OCI-LY7 (cell line): ENCODE results near the gene EGR4. TPM values are rescaled to one million over a fixed set of nuclear protein-coding genes. Genes with fewer than 3 reads are reported as not detected.

ENCODE experiments used
- BruUV-seq: library from RNA; stranded (reverse); fragments of 400-500 nt; replicated peaks from 2 replicates; lab custom pipeline; 2021; lab: Mats Ljungman, UMichigan
- CTCF ChIA-PET: fragments of 300-600 bp; sonication (Branson Sonifier 250); formaldehyde crosslinking; loops from one replicate; lab custom pipeline; 2022; ENCODE audit warnings: antibody characterized with exemption; ENCODE audit not compliant: unreplicated experiment; lab: Charles Lee
- POLR2A ChIA-PET: fragments of 300-600 bp; sonication (Branson Sonifier 250); formaldehyde crosslinking; loops from one replicate; lab custom pipeline; 2022; ENCODE audit warnings: antibody characterized with exemption; lab: Charles Lee
- DNase-seq: peaks from one replicate; pipeline ENCODE4 v3.0.0-alpha.2; 2015; ENCODE audit warnings: low spot score
- H2AFZ ChIP-seq: fragments of 200-600 bp; sonication (generic), shearing (Covaris generic); 2 replicates; pipeline ENCODE4 v1.6.1; 2014; ENCODE audit warnings: mild to moderate bottlenecking, antibody characterized with exemption, low read length, moderate library complexity
- H3K27ac ChIP-seq: fragments of 200-600 bp; sonication (generic); 2 replicates; pipeline ENCODE4 v1.5.1; 2014; ENCODE audit warnings: mixed run types, low read depth, mild to moderate bottlenecking, moderate library complexity, low read length, inconsistent platforms; ENCODE audit not compliant: poor library complexity, severe bottlenecking
- H3K36me3 ChIP-seq: fragments of 200-600 bp; sonication (generic); 2 replicates; pipeline ENCODE4 v1.6.1; 2014; ENCODE audit warnings: mild to moderate bottlenecking, antibody characterized with exemption, low read length, moderate library complexity, mixed read lengths; ENCODE audit not compliant: insufficient read depth
- H3K4me1 ChIP-seq: fragments of 200-600 bp; sonication (generic); 2 replicates; pipeline ENCODE4 v1.5.1; 2014; ENCODE audit warnings: mild to moderate bottlenecking, low read length; ENCODE audit not compliant: insufficient read depth, poor library complexity, severe bottlenecking
- H3K4me2 ChIP-seq: fragments of 200-600 bp; sonication (generic); 2 replicates; pipeline ENCODE4 v1.6.1; 2014; ENCODE audit warnings: mild to moderate bottlenecking, low read length
- H3K4me3 ChIP-seq: fragments of 200-600 bp; sonication (generic); 2 replicates; pipeline ENCODE4 v1.5.1; 2014; ENCODE audit warnings: mild to moderate bottlenecking, low read depth, low read length; ENCODE audit not compliant: poor library complexity, severe bottlenecking
- H3K79me2 ChIP-seq: fragments of 200-600 bp; sonication (generic); 2 replicates; pipeline ENCODE4 v1.6.1; 2016; ENCODE audit warnings: low read depth, mild to moderate bottlenecking, low read length, moderate library complexity, mixed read lengths; ENCODE audit not compliant: insufficient read depth
- H3K9me2 ChIP-seq: fragments of 200-600 bp; sonication (generic); 2 replicates; pipeline ENCODE4 v1.6.1; 2016; ENCODE audit warnings: mild to moderate bottlenecking, low read length, mixed read lengths; ENCODE audit not compliant: insufficient read depth
- H3K9me3 ChIP-seq: fragments of 200-600 bp; sonication (generic); 2 replicates; pipeline ENCODE4 v1.6.1; 2014; ENCODE audit warnings: mild to moderate bottlenecking, mixed run types, low read length, mixed read lengths
- H4K20me1 ChIP-seq: fragments of 200-600 bp; sonication (generic); 2 replicates; pipeline ENCODE4 v1.6.1; 2014; ENCODE audit warnings: mild to moderate bottlenecking, antibody characterized with exemption, low read length, moderate library complexity, mixed read lengths; ENCODE audit not compliant: insufficient read depth
- CTCF ChIP-seq: fragments of 200-600 bp; sonication (generic); conservative IDR thresholded peaks from 2 replicates; pipeline ENCODE4 v1.5.1; 2014; ENCODE audit warnings: mild to moderate bottlenecking, antibody characterized with exemption, low read length, moderate library complexity, mixed read lengths
- EZH2phosphoT487 ChIP-seq: fragments of 200-600 bp; sonication (generic); IDR thresholded peaks from 2 replicates; pipeline ENCODE4 v1.6.1; 2018; ENCODE audit warnings: low read depth, borderline replicate concordance, mild to moderate bottlenecking, mixed run types, antibody characterized with exemption, low read length, moderate library complexity, mixed read lengths
- intact Hi-C: fragments of 100-400 bp; cut with micrococcal nuclease; formaldehyde crosslinking; loops from one replicate; pipeline ENCODE4 v1.10.0; 2022; ENCODE audit not compliant: unreplicated experiment
- total RNA-seq, 2 experiments: library from RNA; depleted of rRNA in 1 of 2; stranded (reverse); fragments of >200 nt in 1 of 2; shearing (Covaris generic) in 1 of 2; gene quantifications; 2 replicates each; pipeline ENCODE4 v1.2.3, GENCODE V29; 2014 to 2022

Gene EGR4
- total RNA-seq, 2 experiments from 2014 or later, result not detected

GRCh38 chr2:73300926-73301325, 7.6 kb upstream of the EGR4 start:
- Histone ChIP-seq H3K9me2 (no peaks in the 10 kb centered on the region), H3K9me3 (no peaks in the 10 kb centered on the region), H3K4me1 (no peaks in the 10 kb centered on the region), H4K20me1 (no peaks in the 10 kb centered on the region), H3K79me2 (no peaks in the 10 kb centered on the region), H3K36me3 (no peaks in the 10 kb centered on the region), H3K4me2 (no peak overlapping the region), H2AFZ (no peak overlapping the region), H3K27ac (no peak overlapping the region), H3K4me3 (no peak overlapping the region)
- ChIA-PET CTCF (no interaction called here), POLR2A (interaction anchor here (0.6 kb wide), 1 partner anchor 43 kb away, joined by 3 read pairs; no protein-coding TSS in a partner anchor)
- intact Hi-C loops, result no loop called here
- no peak for DNase-seq
- TF ChIP-seq CTCF (no peak), EZH2phosphoT487 (no peak)
- no TSS peak for BruUV-seq

- Histone ChIP-seq H3K36me3 (no peaks in the 10 kb centered on the region), H2AFZ (no peak overlapping the region), H3K4me1 (no peaks in the 10 kb centered on the region), H3K9me3 (no peaks in the 10 kb centered on the region), H3K27ac (no peak overlapping the region), H3K4me3 (no peak overlapping the region), H3K9me2 (no peaks in the 10 kb centered on the region), H3K79me2 (no peaks in the 10 kb centered on the region), H4K20me1 (no peaks in the 10 kb centered on the region), H3K4me2 (no peak overlapping the region)
- TF ChIP-seq EZH2phosphoT487, result no peak
- TF ChIP-seq CTCF, result no peak
- BruUV-seq, result no TSS peak
- intact Hi-C loops, result no loop called here
- ChIA-PET POLR2A (interaction anchor here (0.6 kb wide), 1 partner anchor 8 kb away, joined by 3 read pairs; no protein-coding TSS in a partner anchor), CTCF (no interaction called here)
- DNase-seq, result no peak
These were observed 4.2 kb upstream of the EGR4 start for GRCh38 chr2:73297586-73297985.

GRCh38 chr2:73297151-73297559, 3.8 kb upstream of the EGR4 start:
- POLR2A ChIA-PET, result no interaction called here
- Histone ChIP-seq H3K9me3 (no peaks in the 10 kb centered on the region), H3K4me3 (no peak overlapping the region), H3K4me2 (no peak overlapping the region), H3K4me1 (no peaks in the 10 kb centered on the region), H3K79me2 (no peaks in the 10 kb centered on the region), H3K27ac (no peak overlapping the region), H3K36me3 (no peaks in the 10 kb centered on the region), H2AFZ (no peak overlapping the region), H4K20me1 (no peaks in the 10 kb centered on the region), H3K9me2 (no peaks in the 10 kb centered on the region)
- BruUV-seq, result no TSS peak
- no peak for DNase-seq
- CTCF ChIA-PET, result no interaction called here
- no peak for TF ChIP-seq EZH2phosphoT487
- TF ChIP-seq CTCF, result no peak
- intact Hi-C loops, result no loop called here
